GM12801 (cell line): Measurements from ENCODE around the gene CNPY3.

Experiments used
- CTCF ChIP-seq: IDR thresholded peaks from one replicate; pipeline ENCODE4 v1.5.1; 2011; ENCODE audit warnings: control low read depth; ENCODE audit not compliant: insufficient read length; ENCODE audit errors: extremely low read depth

CNPY3 gene

GRCh38 chr6:42978487-42978838 is 49.2 kb downstream of the CNPY3 start:
- no peak for TF ChIP-seq CTCF

GRCh38 chr6:42978839-42979522 is 49.7 kb downstream of the CNPY3 start, which contains the start of gene PEX6:
PEX6 (minus strand) TSS chr6:42979181; CDS start chr6:42979150, 31 bp downstream.
- TF ChIP-seq CTCF: no peak

- no peak for TF ChIP-seq CTCF
Measured at GRCh38 chr6:42979523-42980177, 50.4 kb downstream of the CNPY3 start.

GRCh38 chr6:42981836-42982235 is 52.6 kb downstream of the CNPY3 start:
- TF ChIP-seq CTCF: no peak

GRCh38 chr6:42984001-42984923 is 55.0 kb downstream of the CNPY3 start, which contains the start of gene PPP2R5D:
PPP2R5D (plus strand) TSS chr6:42984570; CDS start chr6:42984678, 108 bp downstream.
- no peak for TF ChIP-seq CTCF

GRCh38 chr6:42984924-42985475 is 55.7 kb downstream of the CNPY3 start:
- TF ChIP-seq CTCF: no peak
